Hepatocyte (in vitro differentiated cells): ENCODE results near the gene LAMB4. TPM values are rescaled to one million over a fixed set of nuclear protein-coding genes. Genes with fewer than 3 reads are reported as not detected.

Experiments used
- DNase-seq: peaks from one replicate; pipeline ENCODE4 v3.0.0-alpha.2; 2016; ENCODE audit warnings: low spot score
- H2AFZ ChIP-seq: fragments of 200-600 bp; sonication (generic); 2 replicates; pipeline ENCODE4 v1.6.0; 2016; ENCODE audit warnings: antibody characterized with exemption, mild to moderate bottlenecking
- H3K27ac ChIP-seq: fragments of 200-600 bp; sonication (generic); 2 replicates; pipeline ENCODE4 v1.5.1; 2016; ENCODE audit warnings: mild to moderate bottlenecking
- H3K27me3 ChIP-seq: fragments of 200-600 bp; sonication (generic); 2 replicates; pipeline ENCODE4 v1.6.1; 2016
- H3K36me3 ChIP-seq: fragments of 200-600 bp; sonication (generic); replicated peaks from 2 replicates; pipeline ENCODE4 v1.5.1; 2016; ENCODE audit warnings: low read depth; ENCODE audit not compliant: insufficient read depth
- H3K4me1 ChIP-seq: fragments of 200-600 bp; sonication (generic); 2 replicates; pipeline ENCODE4 v1.5.1; 2016; ENCODE audit warnings: mild to moderate bottlenecking, moderate library complexity; ENCODE audit not compliant: insufficient read depth
- H3K4me2 ChIP-seq: fragments of 200-600 bp; sonication (generic); 2 replicates; pipeline ENCODE4 v1.6.0; 2016
- H3K4me3 ChIP-seq: fragments of 200-600 bp; sonication (generic); 2 replicates; pipeline ENCODE4 v1.5.1; 2016; ENCODE audit warnings: mild to moderate bottlenecking
- H3K79me2 ChIP-seq: fragments of 200-600 bp; sonication (generic); 2 replicates; pipeline ENCODE4 v1.6.0; 2017; ENCODE audit warnings: mild to moderate bottlenecking
- H3K9me2 ChIP-seq: fragments of 200-600 bp; sonication (generic); replicated peaks from 2 replicates; pipeline ENCODE4 v1.6.0; 2017; ENCODE audit warnings: mild to moderate bottlenecking; ENCODE audit not compliant: insufficient read depth
- H3K9me3 ChIP-seq: fragments of 200-600 bp; sonication (generic); 2 replicates; pipeline ENCODE4 v1.5.1; 2016; ENCODE audit warnings: low read depth, mild to moderate bottlenecking
- H4K20me1 ChIP-seq: fragments of 200-600 bp; sonication (generic); 2 replicates; pipeline ENCODE4 v1.6.0; 2016; ENCODE audit warnings: mild to moderate bottlenecking; ENCODE audit not compliant: insufficient read depth, poor library complexity, severe bottlenecking
- CTCF ChIP-seq: fragments of 200-600 bp; sonication (generic); IDR thresholded peaks from 2 replicates; pipeline ENCODE4 v1.5.1; 2016; ENCODE audit warnings: antibody characterized with exemption, mild to moderate bottlenecking; ENCODE audit not compliant: poor library complexity
- EZH2 ChIP-seq: fragments of 200-600 bp; sonication (generic); IDR thresholded peaks from 2 replicates; pipeline ENCODE4 v1.6.1; 2016; ENCODE audit warnings: antibody characterized with exemption, mild to moderate bottlenecking, borderline replicate concordance
- EZH2phosphoT487 ChIP-seq: fragments of 200-600 bp; sonication (generic); IDR thresholded peaks from one replicate; pipeline ENCODE4 v1.6.1; 2018; ENCODE audit warnings: antibody characterized with exemption, mild to moderate bottlenecking, low read depth, moderate library complexity; ENCODE audit not compliant: unreplicated experiment, severe bottlenecking
- WGBS: methylation state at CpG from one replicate; pipeline ENCODE4 v1.1.6; 2016; ENCODE audit warnings: low lambda C conversion rate; ENCODE audit errors: missing lambda C conversion rate; 5-methylcytosine and 5-hydroxymethylcytosine counted together
- polyA plus RNA-seq: library from polyadenylated mRNA; unstranded; fragments of >200 nt; fragmentation: Nextera tagmentation; extraction: Ambion mirVana; gene quantifications from 2 replicates; pipeline ENCODE4 v1.2.1, GENCODE V29; 2016
- total RNA-seq: library from RNA; depleted of rRNA; stranded (reverse); fragments of >200 nt; gene quantifications from 2 replicates; pipeline ENCODE4 v1.2.3, GENCODE V29; 2014

The LAMB4 gene
- total RNA-seq = 1.3 and 1.9 TPM in 2 replicates
- 1.3 and 3.1 TPM in 2 replicates for polyA plus RNA-seq

- H3K36me3 ChIP-seq = no peaks in the 10 kb centered on the region
- no peaks in the 10 kb centered on the region for H3K4me1 ChIP-seq
- no peaks in the 10 kb centered on the region for H4K20me1 ChIP-seq
- no peak within 1 kb of the TSS for H2AFZ ChIP-seq
- no peaks in the 10 kb centered on the region for H3K27me3 ChIP-seq
- H3K4me3 ChIP-seq = no peak within 1 kb of the TSS
- no peaks in the 10 kb centered on the region for H3K9me2 ChIP-seq
- WGBS = 70% methylated on average over 3 of the region's 3 CpGs
- H3K79me2 ChIP-seq = no peaks in the 10 kb centered on the region
- peak within 1 kb of the TSS; percentile 26 for H3K27ac ChIP-seq
- H3K9me3 ChIP-seq = no peaks in the 10 kb centered on the region
- DNase-seq = no peak
- H3K4me2 ChIP-seq = no peak within 1 kb of the TSS
- no peak for TF ChIP-seq CTCF
- no peak for TF ChIP-seq EZH2
- no peak for TF ChIP-seq EZH2phosphoT487
Measured at GRCh38 chr7:108130261-108130660, at the start of gene LAMB4. Gene LAMB4 (minus strand): TSS chr7:108130361. CDS start chr7:108123164, 7,197 bp downstream.

GRCh38 chr7:108178398-108178797 lies 48.2 kb upstream of the LAMB4 start:
- H3K9me3 ChIP-seq = no peaks in the 10 kb centered on the region
- H3K4me2 ChIP-seq = no peak overlapping the region
- H4K20me1 ChIP-seq = no peaks in the 10 kb centered on the region
- H3K4me1 ChIP-seq = no peaks in the 10 kb centered on the region
- no peak overlapping the region for H3K27ac ChIP-seq
- no peaks in the 10 kb centered on the region for H3K36me3 ChIP-seq
- H3K79me2 ChIP-seq = no peaks in the 10 kb centered on the region
- TF ChIP-seq EZH2phosphoT487 = no peak
- no peak for TF ChIP-seq EZH2
- no peak for TF ChIP-seq CTCF
- H2AFZ ChIP-seq = no peak overlapping the region
- no peaks in the 10 kb centered on the region for H3K9me2 ChIP-seq
- DNase-seq = no peak
- no peaks in the 10 kb centered on the region for H3K27me3 ChIP-seq
- no peak overlapping the region for H3K4me3 ChIP-seq
- WGBS = 72% methylated on average over 3 of the region's 3 CpGs

GRCh38 chr7:108171164-108171563 lies 41.0 kb upstream of the LAMB4 start:
- WGBS = 97% methylated on average over 8 of the region's 8 CpGs

More at GRCh38 chr7:108171164-108171563, 41.0 kb upstream of the LAMB4 start:
- no peak for DNase-seq
- H3K4me2 ChIP-seq = no peak overlapping the region
- H3K4me1 ChIP-seq = no peaks in the 10 kb centered on the region
- H4K20me1 ChIP-seq = no peaks in the 10 kb centered on the region
- no peak overlapping the region for H3K4me3 ChIP-seq
- no peaks in the 10 kb centered on the region for H3K79me2 ChIP-seq
- no peak overlapping the region for H2AFZ ChIP-seq
- no peaks in the 10 kb centered on the region for H3K36me3 ChIP-seq
- TF ChIP-seq EZH2 (no peak), EZH2phosphoT487 (no peak), CTCF (no peak)
- H3K9me2 ChIP-seq = no peaks in the 10 kb centered on the region
- no peak overlapping the region for H3K27ac ChIP-seq
- H3K9me3 ChIP-seq = no peaks in the 10 kb centered on the region
- no peaks in the 10 kb centered on the region for H3K27me3 ChIP-seq
